HG02623 (cell line): Measurements from ENCODE around the gene MROH7.
"Not testable (repeated sequence)": the region's sequence is repeated elsewhere in the genome, so short reads cannot be mapped to it uniquely, and the experiment has no call there.

Source experiments
- ATAC-seq: cut with Tn5 transposase; IDR thresholded peaks from one replicate; pipeline ENCODE4 v1.9.1; 2021; ENCODE audit warnings: moderate library complexity; ENCODE audit not compliant: unreplicated experiment

The MROH7 gene

GRCh38 chr1:54609301-54609921 is 32.2 kb upstream of the MROH7 start:
- ATAC-seq, result no peak

- ATAC-seq, result no peak
These were observed 31.5 kb upstream of the MROH7 start for GRCh38 chr1:54610048-54610447.

- ATAC-seq, result no peak
These were observed 30.7 kb upstream of the MROH7 start for GRCh38 chr1:54610601-54611580.

GRCh38 chr1:54611621-54612020 is 30.0 kb upstream of the MROH7 start:
- no peak for ATAC-seq

- no peak for ATAC-seq
These were observed 27.6 kb upstream of the MROH7 start for GRCh38 chr1:54614024-54614423.

- ATAC-seq, result no peak
These were observed 27.0 kb upstream of the MROH7 start for GRCh38 chr1:54614563-54614962.

GRCh38 chr1:54615531-54616279 is 25.9 kb upstream of the MROH7 start:
- no peak for ATAC-seq

- no peak for ATAC-seq
These were observed 21.8 kb upstream of the MROH7 start for GRCh38 chr1:54619749-54620148.

- no peak for ATAC-seq
These were observed 18.2 kb upstream of the MROH7 start, which contains the start of gene FAM151A for GRCh38 chr1:54623216-54624007. TSS of gene FAM151A (minus strand) at chr1:54623525. CDS start at chr1:54623395, 130 bp downstream.

GRCh38 chr1:54624466-54625464 is 16.8 kb upstream of the MROH7 start:
- ATAC-seq, result no peak

- no peak for ATAC-seq
These were observed 14.4 kb upstream of the MROH7 start for GRCh38 chr1:54627196-54627595.

- not testable (repeated sequence) for ATAC-seq
These were observed 5.8 kb upstream of the MROH7 start for GRCh38 chr1:54635804-54636203.

- not testable (repeated sequence) for ATAC-seq
These were observed 4.8 kb upstream of the MROH7 start for GRCh38 chr1:54636461-54637446.

GRCh38 chr1:54640361-54640760 is 1.2 kb upstream of the MROH7 start:
- no peak for ATAC-seq

- no peak for ATAC-seq
These were observed 2.1 kb downstream of the MROH7 start for GRCh38 chr1:54643736-54644135.

GRCh38 chr1:54645806-54646676 is 4.5 kb downstream of the MROH7 start:
- no peak for ATAC-seq
